OCI-LY1 (cell line): ENCODE measurements around the gene SLC4A7.

ENCODE experiments used
- H2AFZ ChIP-seq: fragments of 200-600 bp; sonication (generic), shearing (Covaris generic); 2 replicates; pipeline ENCODE4 v1.6.0; 2014; ENCODE audit warnings: antibody characterized with exemption, mild to moderate bottlenecking, low read length
- H3F3A ChIP-seq: fragments of 200-600 bp; sonication (generic), shearing (Covaris generic); 2 replicates; pipeline ENCODE4 v1.6.0; 2014; ENCODE audit warnings: mild to moderate bottlenecking, antibody characterized with exemption, low read length, moderate library complexity; ENCODE audit not compliant: insufficient read depth
- H3K27ac ChIP-seq: fragments of 200-600 bp; sonication (generic); 2 replicates; pipeline ENCODE4 v1.5.1; 2014; ENCODE audit warnings: low read length, mixed run types, mild to moderate bottlenecking, low read depth; ENCODE audit not compliant: poor library complexity, severe bottlenecking
- H3K27me3 ChIP-seq: fragments of 200-600 bp; sonication (generic); 2 replicates; pipeline ENCODE4 v1.6.0; 2014; ENCODE audit warnings: antibody characterized with exemption, mild to moderate bottlenecking, low read length, moderate library complexity; ENCODE audit not compliant: insufficient read depth
- H3K36me3 ChIP-seq: fragments of 200-600 bp; sonication (generic); 2 replicates; pipeline ENCODE4 v1.6.1; 2014; ENCODE audit warnings: mild to moderate bottlenecking, antibody characterized with exemption, low read length, moderate library complexity, mixed read lengths; ENCODE audit not compliant: insufficient read depth
- H3K4me1 ChIP-seq: fragments of 200-600 bp; sonication (generic); 2 replicates; pipeline ENCODE4 v1.5.1; 2014; ENCODE audit warnings: mild to moderate bottlenecking, low read length, moderate library complexity; ENCODE audit not compliant: insufficient read depth, severe bottlenecking
- H3K4me2 ChIP-seq: fragments of 200-600 bp; sonication (generic), shearing (Covaris generic); 2 replicates; pipeline ENCODE4 v1.6.1; 2014; ENCODE audit warnings: low read length
- H3K4me3 ChIP-seq: fragments of 200-600 bp; sonication (generic); 2 replicates; pipeline ENCODE4 v1.5.1; 2014; ENCODE audit warnings: low read length, low read depth, mild to moderate bottlenecking, mixed read lengths; ENCODE audit not compliant: poor library complexity, severe bottlenecking
- H3K79me2 ChIP-seq: fragments of 200-600 bp; shearing (Covaris generic); 2 replicates; pipeline ENCODE4 v1.6.1; 2016; ENCODE audit warnings: mixed run types, low read length, mixed read lengths; ENCODE audit not compliant: insufficient read depth
- H3K9ac ChIP-seq: fragments of 200-600 bp; sonication (generic), shearing (Covaris generic); 2 replicates; pipeline ENCODE4 v1.6.1; 2014; ENCODE audit warnings: mild to moderate bottlenecking, low read length, mixed read lengths
- H3K9me2 ChIP-seq: fragments of 200-600 bp; sonication (generic), shearing (Covaris generic); 2 replicates; pipeline ENCODE4 v1.6.1; 2014; ENCODE audit warnings: low read depth, mild to moderate bottlenecking, low read length, mixed read lengths
- H3K9me3 ChIP-seq: fragments of 200-600 bp; shearing (Covaris generic); 2 replicates; pipeline ENCODE4 v1.6.1; 2014; ENCODE audit warnings: low read length, mixed read lengths
- H4K20me1 ChIP-seq: fragments of 200-600 bp; sonication (generic), shearing (Covaris generic); 2 replicates; pipeline ENCODE4 v1.6.0; 2016; ENCODE audit warnings: mild to moderate bottlenecking, low read length; ENCODE audit not compliant: insufficient read depth
- EZH2 ChIP-seq: fragments of 200-600 bp; sonication (generic), shearing (Covaris generic); IDR thresholded peaks from 2 replicates; pipeline ENCODE4 v1.8.0; 2017; ENCODE audit warnings: borderline replicate concordance, mixed run types, mild to moderate bottlenecking, antibody characterized with exemption, low read length, moderate library complexity, mixed read lengths
- TF ChIP-seq, protein P1 (sequence below): fragments of 200-600 bp; sonication (generic), shearing (Covaris generic); IDR thresholded peaks from 2 replicates; pipeline ENCODE4 v1.5.1; 2017; ENCODE audit warnings: mild to moderate bottlenecking, antibody characterized with exemption, low read length, moderate library complexity, mixed read lengths

Gene SLC4A7

GRCh38 chr3:27345959-27346865, 138.0 kb downstream of the SLC4A7 start:
- Histone ChIP-seq H3K27me3 (no peaks in the 10 kb centered on the region), H3K4me2 (no peak overlapping the region), H3K36me3 (no peaks in the 10 kb centered on the region), H2AFZ (no peak overlapping the region), H3K79me2 (no peaks in the 10 kb centered on the region), H3K4me3 (no peak overlapping the region), H3K27ac (no peak overlapping the region), H3K9ac (no peak overlapping the region), H3K9me3 (no peaks in the 10 kb centered on the region), H4K20me1 (no peaks in the 10 kb centered on the region), H3F3A (no peaks in the 10 kb centered on the region), H3K4me1 (no peaks in the 10 kb centered on the region), H3K9me2 (no peaks in the 10 kb centered on the region)
- TF ChIP-seq EZH2 = no peak
- TF ChIP-seq, protein P1, sequence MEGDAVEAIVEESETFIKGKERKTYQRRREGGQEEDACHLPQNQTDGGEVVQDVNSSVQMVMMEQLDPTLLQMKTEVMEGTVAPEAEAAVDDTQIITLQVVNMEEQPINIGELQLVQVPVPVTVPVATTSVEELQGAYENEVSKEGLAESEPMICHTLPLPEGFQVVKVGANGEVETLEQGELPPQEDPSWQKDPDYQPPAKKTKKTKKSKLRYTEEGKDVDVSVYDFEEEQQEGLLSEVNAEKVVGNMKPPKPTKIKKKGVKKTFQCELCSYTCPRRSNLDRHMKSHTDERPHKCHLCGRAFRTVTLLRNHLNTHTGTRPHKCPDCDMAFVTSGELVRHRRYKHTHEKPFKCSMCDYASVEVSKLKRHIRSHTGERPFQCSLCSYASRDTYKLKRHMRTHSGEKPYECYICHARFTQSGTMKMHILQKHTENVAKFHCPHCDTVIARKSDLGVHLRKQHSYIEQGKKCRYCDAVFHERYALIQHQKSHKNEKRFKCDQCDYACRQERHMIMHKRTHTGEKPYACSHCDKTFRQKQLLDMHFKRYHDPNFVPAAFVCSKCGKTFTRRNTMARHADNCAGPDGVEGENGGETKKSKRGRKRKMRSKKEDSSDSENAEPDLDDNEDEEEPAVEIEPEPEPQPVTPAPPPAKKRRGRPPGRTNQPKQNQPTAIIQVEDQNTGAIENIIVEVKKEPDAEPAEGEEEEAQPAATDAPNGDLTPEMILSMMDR = no peak

DNA sequence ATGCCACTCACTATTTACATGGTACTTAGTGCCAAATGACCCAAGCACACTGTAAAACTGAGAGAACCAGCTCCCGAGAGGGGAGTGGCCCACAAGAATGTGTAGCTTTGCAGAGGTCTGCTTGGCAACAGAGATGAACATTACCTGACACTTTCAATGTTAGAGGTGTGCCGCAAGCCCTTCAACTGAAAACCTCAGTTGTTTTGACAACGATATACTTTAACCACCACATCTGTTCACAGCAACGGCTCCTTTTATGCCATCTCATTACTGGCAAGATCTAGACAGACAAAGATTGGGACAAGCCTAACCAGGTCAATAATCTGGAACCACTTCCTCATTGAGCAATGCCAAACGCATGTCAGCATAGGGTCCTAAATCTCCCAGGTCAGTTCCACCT, 138.7 kb downstream of the SLC4A7 start:
- Histone ChIP-seq H3K4me1 (no peaks in the 10 kb centered on the region), H3K27ac (no peak overlapping the region), H3K9me3 (no peaks in the 10 kb centered on the region), H3F3A (no peaks in the 10 kb centered on the region), H3K9me2 (no peaks in the 10 kb centered on the region), H3K36me3 (no peaks in the 10 kb centered on the region), H2AFZ (no peak overlapping the region), H3K4me2 (no peak overlapping the region), H3K9ac (no peak overlapping the region), H3K4me3 (no peak overlapping the region), H4K20me1 (no peaks in the 10 kb centered on the region), H3K27me3 (no peaks in the 10 kb centered on the region), H3K79me2 (no peaks in the 10 kb centered on the region)
- no peak for TF ChIP-seq EZH2
- TF ChIP-seq, protein P1 = no peak

DNA sequence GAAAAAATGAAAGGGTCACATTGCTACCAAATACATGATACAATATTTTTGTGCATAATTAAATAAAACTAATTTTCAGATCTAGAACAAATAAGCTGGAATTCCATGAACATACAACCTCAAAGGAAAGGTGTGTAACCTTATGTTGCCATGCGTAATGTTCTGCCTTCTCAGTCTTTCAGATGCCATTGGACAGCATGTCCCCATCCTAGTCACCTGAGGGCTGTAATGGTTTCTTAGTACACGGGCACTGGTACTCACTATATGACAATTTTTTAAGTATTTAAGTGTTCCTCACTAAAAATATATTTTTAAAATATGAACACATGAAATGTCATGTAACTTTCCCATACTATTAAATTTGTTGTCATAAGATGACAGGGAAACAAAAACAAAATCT, 139.1 kb downstream of the SLC4A7 start:
- Histone ChIP-seq H2AFZ (no peak overlapping the region), H4K20me1 (no peaks in the 10 kb centered on the region), H3K79me2 (no peaks in the 10 kb centered on the region), H3F3A (no peaks in the 10 kb centered on the region), H3K27me3 (no peaks in the 10 kb centered on the region), H3K9me2 (no peaks in the 10 kb centered on the region), H3K4me2 (no peak overlapping the region), H3K27ac (no peak overlapping the region), H3K9me3 (no peaks in the 10 kb centered on the region), H3K36me3 (no peaks in the 10 kb centered on the region), H3K4me3 (no peak overlapping the region), H3K9ac (no peak overlapping the region), H3K4me1 (no peaks in the 10 kb centered on the region)
- TF ChIP-seq, protein P1 = no peak
- TF ChIP-seq EZH2 = no peak
